IPS-NIHi7 (cell line): ENCODE measurements around the gene NUCKS1.

ENCODE experiments used
- DNase-seq: peaks from one replicate; pipeline ENCODE4 v3.0.0; 2012; ENCODE audit warnings: mixed read lengths; ENCODE audit errors: extremely low spot score

NUCKS1 gene, protein sequence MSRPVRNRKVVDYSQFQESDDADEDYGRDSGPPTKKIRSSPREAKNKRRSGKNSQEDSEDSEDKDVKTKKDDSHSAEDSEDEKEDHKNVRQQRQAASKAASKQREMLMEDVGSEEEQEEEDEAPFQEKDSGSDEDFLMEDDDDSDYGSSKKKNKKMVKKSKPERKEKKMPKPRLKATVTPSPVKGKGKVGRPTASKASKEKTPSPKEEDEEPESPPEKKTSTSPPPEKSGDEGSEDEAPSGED

DNA sequence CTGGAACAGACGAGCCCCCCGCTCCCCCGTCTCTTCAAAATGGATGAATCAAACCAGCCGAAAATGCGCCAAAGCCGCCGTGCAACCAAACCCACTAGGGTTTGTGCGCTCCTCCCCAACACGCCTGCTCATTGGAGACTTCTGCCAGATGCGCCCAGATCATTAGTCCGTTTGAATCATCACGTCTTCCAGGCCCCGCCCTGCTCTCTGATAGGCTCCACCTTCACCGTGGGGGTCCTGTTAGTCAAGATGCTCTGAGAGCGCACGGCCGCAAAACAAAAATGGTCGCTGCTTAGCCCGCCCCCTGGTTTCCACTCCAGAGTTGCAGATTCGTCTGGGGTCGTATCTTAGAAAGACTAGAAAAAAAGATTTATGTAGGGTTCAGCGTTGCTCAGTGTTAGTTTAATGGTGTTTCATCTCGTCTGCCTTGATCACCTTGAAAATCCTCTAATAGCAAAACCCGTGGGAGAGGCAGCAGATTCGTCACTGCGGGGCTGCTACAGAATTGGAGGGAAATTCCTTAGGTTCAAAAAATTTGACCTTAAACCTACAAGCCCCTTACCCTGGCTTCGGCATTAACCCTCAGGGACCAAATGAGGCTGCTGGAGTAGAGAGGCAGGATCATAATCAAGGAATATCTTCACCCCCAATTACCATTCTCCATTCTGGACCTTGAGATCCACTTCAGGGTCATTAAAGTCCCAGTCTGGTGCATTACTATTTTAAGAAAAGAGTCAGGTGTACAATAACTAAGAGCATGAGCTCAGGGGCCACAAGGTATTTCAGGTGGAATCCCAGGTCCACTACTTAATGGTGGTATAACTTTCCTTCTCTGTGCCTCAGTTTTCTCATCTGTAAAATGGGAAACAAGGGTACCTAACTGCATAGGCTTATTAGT lies at the start of gene NUCKS1:
NUCKS1 (minus strand) TSS at position 45 of the 898 bp plus-strand sequence. CDS start 209 bp downstream, outside the sequence.
- peak; percentile 84 for DNase-seq

DNA sequence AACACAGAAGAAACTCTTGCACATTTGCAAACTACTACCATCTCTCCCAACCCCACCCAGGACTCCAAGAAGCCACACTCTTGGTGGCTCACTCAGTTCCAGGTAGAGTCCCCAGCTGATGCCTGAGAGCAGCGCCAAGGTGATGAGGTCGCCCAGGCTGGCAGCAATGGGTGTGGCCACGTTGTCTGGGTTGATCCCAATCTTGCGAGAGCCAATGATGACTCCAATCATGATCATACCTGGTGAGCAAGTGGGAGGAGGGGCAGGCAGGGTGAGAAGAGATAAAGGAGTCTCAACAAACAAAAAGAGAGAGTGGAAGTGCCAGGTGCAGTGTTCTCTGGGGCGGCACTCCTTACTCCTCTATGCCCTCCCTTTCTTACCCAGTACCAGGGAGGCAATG lies 48.6 kb upstream of the NUCKS1 start:
- no peak for DNase-seq

DNA sequence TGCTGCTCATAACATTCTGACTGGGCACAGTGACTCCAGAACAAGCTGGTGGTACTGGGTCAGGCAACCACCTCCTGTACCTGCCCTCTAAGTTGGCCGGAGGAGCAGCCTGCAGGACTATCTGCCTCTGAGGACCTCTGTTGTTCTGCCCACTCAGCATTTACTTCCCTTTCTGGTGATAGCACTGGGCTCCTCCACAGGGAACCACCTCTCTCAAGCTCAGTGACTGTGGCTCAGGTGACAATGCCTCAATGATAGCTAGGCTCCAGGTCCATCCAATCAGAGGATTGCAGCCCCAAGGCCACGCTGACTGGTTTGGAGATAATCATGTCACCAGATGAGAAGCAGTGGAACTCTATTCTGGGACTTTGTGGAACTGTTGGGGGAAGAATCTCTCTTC lies 47.2 kb upstream of the NUCKS1 start:
- no peak for DNase-seq

DNA sequence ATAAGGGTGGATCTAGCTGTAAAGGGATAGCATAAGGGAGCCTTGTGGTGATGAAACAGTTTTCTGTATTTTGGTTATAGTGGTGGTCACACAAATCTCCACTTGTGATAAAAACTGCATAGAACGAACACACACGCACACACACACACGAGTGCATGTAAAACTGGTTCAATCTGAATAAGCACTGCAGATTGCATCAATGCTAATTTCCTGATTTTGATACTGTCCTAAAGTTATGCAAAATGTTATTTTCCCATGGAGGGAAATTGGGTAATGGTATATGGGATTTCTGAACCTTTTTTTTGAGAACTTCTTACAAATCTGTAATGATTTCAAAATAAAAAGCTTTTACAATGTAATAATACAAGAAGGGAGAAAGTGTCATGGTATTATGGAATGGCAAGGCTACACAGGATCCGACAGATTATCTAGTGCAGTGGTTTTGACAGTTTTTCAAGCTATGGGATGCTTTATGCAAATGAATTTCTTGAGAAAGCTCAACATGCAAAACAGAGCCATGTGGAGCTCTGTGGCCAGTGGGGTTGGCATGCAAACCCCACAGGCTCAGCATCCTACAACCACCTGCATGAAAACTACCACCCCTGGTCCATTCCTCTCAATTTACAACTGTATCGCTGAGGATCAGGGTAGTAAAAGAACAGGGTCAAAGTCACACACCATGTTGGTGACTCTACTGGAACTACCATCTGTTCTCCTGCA lies 44.2 kb upstream of the NUCKS1 start:
- DNase-seq = no peak

DNA sequence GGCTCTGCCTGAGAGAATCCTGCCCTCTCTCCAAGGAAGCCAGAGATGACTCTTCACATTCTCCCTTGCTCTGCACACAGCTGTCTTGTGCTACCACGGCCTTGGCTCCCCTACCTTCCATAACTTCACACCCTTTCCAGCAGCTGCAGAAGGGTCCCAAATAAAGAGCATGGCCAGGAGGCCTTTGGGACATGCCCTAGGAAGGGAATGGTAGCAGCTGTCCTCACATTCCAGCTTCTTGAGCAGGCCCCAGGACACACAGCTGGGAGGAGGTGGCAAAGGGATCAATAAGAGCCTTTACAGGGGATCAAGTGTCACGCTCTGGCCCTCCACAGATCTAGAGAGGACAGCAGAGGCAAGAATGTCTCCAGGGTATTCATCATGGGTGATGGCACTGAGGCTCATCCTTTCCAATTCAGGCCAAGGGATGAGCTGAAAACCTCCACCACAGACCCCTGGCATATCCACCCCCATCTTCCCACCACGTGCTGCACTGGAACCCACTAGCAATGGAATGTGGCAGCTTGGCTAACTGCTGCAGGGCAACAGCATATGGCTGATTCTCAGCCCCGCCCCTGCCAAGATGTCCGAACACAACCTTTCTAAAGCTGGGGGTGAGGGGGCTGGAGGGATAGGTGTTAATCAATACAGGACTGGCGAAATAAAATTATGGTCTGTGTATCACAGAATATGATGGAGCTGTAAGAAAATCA lies 43.1 kb upstream of the NUCKS1 start:
- no peak for DNase-seq

DNA sequence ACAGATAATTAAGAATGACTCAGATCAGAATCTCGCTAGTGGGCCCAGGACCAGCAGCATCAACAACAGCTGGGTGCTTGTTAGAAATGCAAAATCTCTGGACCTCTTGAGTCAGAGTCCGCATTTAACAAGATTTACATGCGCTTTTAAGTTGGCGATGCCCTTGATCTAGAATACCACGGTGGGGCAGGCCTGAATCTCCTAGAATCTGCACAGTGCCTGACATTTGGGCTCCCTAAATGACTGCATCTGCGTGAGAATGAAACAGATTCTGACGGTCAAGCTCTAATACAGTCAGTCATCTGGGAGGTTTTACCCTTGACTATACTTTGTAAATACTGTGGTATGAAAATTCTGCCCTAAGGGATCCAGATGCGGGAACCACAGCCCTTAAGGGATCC lies 42.5 kb upstream of the NUCKS1 start:
- no peak for DNase-seq

DNA sequence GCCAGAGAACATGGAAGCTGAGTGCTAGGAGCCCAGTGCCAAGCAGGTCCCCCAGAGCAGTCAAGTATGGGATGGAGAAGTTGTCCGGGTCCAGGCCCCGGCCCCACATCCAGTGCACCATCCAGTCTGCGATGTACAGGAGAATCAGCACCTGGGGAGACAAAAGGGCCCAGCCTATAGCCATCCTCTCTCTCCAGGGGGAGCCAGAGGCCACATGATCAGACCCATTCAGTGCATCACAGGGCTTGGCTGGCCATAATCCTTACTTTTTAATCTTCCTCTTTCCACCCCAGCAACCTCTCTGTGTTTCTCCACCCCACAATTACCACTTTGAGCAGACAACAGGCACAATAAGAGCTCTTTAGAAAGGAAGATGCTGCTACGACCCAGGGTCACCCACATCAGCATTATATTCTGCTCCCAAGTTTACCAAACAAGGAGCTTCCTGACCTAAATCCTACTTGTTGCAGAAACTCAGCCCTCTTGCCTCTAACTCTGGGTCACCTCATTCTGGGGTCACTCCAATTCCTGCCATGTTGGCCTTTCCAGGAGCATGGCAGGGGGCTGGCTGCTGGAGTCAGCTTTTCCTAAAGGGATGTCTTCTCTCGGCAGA lies 41.7 kb upstream of the NUCKS1 start:
- peak; percentile 87 for DNase-seq

DNA sequence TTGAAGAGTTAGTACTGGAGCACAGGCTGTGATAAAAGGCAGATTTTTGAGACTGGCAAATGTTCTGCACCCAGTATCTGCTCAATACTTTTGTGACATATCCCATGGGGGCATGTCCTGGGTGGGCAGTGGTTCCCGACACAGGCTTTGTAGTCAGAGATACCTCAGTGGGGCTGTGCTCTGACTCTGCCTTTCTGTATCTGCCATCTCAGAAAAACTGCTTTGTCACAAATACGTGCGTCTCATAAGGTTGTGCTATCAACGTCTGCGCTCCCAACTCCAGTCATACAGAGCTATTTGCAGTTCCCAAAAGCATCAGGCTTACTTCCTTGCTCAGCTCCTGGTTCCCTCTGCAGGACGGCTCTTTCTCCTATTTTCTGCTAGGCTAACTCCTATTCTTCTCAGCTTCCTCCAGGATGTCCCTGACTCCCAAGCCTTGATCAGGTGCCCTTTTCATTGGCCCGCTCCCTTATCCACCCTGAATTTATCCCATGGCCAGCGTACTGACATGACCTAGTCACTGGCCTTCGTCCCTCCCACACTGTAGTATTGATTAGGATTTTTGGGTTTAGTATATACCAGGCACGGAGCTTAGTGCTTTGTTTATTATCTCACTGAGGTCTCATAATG lies 37.4 kb upstream of the NUCKS1 start:
- DNase-seq = no peak

DNA sequence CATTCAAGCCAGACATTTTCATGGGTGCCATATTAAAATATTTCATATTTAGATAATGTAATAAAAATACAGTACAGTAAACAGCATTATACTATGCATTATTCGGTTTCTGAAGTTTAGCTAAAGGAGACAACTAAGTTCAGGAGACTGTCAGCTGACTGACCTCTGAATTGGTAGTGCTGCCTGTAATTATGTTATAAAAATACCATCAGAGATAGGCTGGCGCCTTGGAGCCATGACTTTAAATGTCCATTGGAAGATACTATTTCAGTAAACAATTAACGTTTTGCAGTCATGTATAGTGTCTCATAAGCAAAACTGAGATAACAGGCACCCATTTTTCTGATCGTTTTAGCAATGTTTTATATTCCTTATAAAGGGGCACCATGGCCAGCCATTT lies 36.6 kb upstream of the NUCKS1 start:
- no peak for DNase-seq

DNA sequence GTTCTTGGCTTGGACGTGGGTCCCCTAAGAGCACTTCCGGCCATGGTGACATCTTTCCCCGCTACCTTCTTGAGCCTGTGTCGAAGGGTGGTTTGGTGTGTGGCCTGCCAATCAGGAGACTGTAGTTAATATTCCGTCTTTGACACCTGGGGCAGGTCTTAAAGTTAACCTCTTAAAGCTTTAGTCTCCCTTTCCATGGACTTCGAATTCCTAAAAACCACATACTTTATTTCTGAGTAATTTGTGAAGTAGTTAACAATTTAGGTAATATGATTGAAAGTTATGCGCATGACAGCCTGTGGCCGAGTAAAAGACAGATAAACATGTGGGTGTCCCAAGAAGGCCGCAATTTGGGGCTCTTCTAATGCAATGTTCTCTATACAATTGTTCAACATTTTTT lies 35.5 kb upstream of the NUCKS1 start:
- DNase-seq = no peak

DNA sequence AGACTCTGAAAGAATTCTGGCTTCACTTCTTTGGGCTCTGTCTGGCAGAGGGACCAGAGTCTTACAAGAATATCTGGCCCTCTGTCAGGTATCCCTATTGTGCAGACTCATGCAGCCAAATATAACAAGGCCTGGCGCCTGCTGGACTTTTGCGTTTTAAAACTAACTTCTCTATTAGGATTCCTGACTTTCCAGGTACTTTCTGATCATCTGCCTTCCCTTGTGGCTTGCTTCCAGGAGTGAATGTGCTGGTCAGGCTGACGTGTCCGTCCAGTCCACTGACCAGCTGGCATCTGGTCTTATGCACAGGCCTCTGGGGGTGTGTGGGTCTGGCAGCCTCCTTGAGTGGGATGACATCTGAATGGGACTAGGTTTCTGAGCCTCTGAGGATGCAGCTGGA lies 33.9 kb upstream of the NUCKS1 start:
- DNase-seq = no peak

DNA sequence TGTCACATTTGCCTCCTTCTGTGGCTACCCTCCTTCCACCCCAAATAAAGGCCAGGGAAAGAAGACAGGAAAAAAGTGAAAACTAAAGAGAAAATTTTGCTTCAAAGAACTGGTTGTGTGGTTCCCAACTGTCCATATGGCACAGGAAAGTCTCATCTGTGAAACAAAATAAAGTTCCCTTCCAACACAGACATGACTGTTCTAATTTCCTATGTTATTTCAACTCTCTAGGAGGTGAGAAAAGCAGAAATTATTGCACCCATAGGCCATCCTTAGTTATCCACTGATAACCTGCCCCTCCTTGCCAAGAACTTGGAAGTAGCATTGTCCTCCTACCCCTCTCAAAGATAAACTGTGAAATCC lies 33.4 kb upstream of the NUCKS1 start:
- no peak for DNase-seq

DNA sequence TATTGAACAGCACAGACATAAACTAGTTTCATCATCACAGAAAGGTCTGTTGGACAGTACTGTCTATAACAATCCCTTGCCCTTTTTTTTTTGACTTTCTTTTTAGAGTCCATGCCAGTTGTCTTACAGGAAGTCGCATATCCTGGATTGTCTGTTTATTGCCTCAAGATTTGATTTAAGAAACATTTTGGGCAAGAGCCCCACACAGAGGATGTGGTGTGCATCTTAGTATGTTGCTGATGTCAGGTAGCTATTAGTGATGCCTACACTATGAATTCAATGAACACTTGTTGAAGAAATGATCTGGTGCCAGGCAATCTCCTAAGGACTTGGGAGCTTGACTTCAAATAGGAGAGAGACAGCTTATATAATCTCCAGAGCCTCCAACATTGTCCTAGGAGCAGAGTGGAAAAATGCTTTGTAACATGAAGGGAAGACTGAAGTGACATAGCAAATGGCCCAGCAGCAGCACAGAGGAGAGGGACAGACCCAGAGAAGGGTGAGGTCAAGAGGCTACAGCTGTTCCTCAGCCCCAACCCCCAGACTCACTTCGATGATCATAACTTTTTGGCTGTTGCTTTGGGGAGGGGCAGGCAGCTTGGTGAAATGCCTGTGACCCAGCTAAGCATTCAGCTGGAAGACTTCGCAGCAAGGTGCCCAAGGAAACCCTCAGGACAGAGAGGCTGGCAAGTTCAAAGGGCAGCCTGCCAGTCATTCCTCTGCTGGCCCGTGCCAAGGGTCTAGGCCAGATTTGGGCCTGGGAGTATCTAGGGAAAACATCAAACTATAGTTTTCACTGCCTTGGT lies 32.8 kb upstream of the NUCKS1 start:
- no peak for DNase-seq

DNA sequence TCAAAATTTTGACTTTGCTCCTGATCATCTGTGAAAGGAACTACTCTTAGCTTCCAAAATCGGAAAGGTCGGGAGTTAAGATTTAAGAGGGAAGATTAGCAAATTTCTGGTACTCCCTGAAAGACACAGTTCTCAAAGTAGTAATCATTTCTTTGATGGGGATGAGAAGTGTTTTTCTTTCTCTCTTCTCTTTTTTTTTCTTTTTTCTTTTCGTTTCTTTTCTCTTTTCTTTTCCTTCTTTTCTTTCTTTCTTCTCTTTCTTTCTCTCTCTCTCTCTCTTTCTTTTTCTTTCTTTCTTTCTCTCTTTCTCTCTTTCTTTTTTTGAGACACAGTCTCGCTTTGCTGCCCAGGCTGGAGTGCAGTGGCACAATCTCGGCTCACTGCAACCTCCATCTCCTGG lies 30.4 kb upstream of the NUCKS1 start:
- no peak for DNase-seq

DNA sequence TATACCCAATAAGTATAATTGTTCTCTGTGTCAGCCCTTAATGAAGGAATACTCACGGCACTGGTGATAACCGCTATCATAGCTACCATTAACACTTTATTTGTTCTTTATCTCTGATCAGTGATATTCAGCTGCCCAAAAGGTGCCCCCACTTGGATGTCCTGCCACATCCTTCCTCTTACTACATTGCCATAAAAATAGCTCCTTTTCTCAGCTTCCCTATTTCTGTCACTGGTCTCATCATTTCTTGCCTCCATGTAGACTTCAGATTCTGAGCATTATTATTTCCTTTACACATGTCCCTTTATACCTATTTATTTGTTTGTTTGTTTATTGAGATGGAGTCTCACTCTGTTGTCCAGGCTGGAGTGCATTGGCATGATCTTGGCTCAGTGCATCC lies 28.0 kb upstream of the NUCKS1 start:
- no peak for DNase-seq

DNA sequence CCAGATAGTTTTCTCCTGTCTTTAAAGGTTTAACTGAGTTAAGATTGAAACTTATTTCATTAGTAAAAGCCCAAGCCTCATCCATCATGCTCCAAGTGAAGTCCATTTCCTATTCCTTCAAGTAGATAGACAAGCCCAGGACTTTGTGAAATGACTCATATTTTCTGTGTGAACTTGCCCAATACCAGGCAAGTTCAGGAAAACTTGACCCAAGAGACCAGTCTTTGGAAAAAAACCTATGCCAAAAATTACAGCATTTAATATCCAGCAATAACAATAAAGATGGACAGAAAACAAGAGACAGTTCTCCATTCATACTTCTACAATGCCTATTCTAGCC lies 25.7 kb upstream of the NUCKS1 start:
- DNase-seq = no peak

DNA sequence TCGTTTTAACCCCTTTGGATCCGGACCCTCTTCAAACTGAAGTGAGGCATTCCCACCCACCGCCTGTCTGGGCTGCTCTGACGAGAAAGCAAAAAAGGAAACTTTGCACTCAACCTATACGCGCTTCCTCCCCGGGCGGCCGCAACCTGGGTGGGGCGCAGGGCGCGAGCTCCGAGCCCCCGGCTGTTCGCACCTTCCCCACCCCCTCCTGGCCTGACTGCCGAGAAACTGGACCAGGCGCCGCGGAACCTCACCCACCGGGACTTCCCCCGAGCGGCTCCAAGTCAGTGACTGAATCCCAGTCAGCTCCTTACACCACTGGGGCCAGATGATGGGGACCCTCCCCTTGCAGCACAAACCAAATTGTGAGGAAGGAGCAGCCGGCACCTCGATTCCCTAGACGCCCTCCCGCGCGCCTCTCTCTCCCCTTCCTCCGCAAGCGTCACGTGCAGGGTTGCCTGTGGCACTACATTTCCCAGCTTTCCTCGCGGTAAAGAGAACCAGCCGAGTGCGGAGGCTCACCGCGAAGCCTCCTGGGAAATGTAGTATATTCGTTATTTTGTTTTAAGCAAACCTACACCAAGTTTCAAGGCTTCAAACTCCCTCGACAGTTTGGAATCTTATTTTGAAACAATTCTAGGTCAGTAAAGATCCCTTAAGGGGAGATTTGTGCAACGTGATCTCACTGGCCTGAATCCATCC lies 25.2 kb upstream of the NUCKS1 start, which contains the start of gene RAB29:
RAB29 (minus strand) TSS at position 468 of the 702 bp plus-strand sequence. CDS start 526 bp downstream, outside the sequence.
- peak; percentile 85 for DNase-seq

DNA sequence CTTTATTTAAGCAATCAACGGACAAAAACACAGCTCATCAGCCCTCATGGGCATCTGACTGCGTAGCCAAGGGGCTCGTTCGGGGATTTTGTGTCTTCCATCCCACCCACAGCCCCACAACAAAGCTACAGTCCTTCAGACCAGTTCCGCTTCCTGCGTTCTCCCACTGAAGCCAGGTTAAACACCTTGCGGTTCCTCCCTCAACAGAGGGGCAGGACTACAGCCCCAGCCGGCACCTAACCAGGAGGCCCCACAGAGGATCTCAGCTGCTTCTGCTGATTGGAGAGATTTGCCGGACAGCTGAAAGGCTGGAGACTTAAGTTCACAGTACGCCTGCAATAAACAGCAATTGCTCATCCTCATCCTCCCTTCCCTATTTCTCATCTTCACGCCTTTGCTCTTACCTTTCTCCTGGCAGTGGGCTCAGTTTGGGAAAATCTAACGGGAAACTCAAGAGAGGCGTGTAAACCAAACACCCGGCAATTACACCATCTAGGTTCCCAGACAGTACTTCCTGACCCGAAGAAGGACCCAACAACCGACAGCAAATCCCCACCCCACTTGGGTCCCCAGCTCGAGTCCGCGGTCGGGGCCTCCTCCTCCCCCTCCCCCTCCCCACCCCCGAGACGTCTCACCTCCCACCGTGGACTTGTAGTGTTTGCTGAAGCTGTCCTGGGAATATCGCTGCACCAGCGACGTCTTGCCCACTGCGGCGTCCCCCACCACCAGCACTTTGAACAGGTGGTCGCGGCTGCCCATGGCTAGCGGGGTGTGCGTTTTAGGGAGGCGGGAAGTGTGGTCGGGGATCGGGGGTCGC lies 24.4 kb upstream of the NUCKS1 start:
- DNase-seq = peak; percentile 66

DNA sequence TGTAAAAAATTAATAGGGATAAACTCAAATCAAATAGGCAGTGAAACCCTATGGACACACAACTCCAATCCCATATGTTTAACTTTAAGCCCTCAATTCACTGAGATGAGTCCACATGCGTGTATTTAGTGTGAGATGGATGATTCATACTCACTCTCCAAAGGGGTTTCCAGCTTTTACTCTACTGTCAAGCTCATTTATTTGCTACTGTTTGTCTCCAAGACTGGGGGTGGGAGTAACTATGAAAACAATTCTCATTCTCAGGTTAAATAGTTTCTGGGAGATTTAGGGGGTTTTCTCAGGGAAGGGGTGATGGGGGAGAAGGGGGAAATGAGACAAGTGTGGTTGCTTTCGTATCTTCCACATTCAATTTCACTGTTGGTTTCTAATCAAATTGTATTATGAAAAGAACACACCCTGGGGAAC lies 22.6 kb upstream of the NUCKS1 start:
- DNase-seq = no peak
